Renal cortex interstitium (tissue), 11 donors: ENCODE measurements around the gene SPRING1. TPM values are rescaled to one million over a fixed set of nuclear protein-coding genes. Genes with fewer than 3 reads are reported as not detected.
"Not testable (repeated sequence)": the region's sequence is repeated elsewhere in the genome, so short reads cannot be mapped to it uniquely, and the experiment has no call there.

Source experiments
- DNase-seq, 11 donors: peaks; one replicate each; pipeline ENCODE4 v3.0.0-alpha.2; 2013; ENCODE audit warnings: low read depth in 9 of 11, low spot score in 4 of 11; ENCODE audit errors: extremely low read depth in 1 of 11
- polyA plus RNA-seq, 3 donors: library from polyadenylated mRNA; unstranded; fragments of 120-200 nt; gene quantifications; one replicate each; pipeline ENCODE4 v1.2.1, GENCODE V29; 2013; ENCODE audit not compliant: insufficient read length in 3 of 3

SPRING1 gene
- polyA plus RNA-seq, 3 donors: 29.2 to 32.8 (median 30.3) TPM

GRCh38 chr12:116754783-116755182, 16.9 kb upstream of the SPRING1 start:
- DNase-seq: not testable (repeated sequence)

- DNase-seq: not testable (repeated sequence)
These were observed 16.2 kb upstream of the SPRING1 start for GRCh38 chr12:116754097-116754496.

GRCh38 chr12:116750298-116750697, 12.4 kb upstream of the SPRING1 start:
- DNase-seq: no peak

- DNase-seq: no peak
These were observed 12.0 kb upstream of the SPRING1 start for GRCh38 chr12:116749884-116750283.

GRCh38 chr12:116745554-116745953, 7.7 kb upstream of the SPRING1 start:
- DNase-seq: no peak

- no peak for DNase-seq
These were observed 6.9 kb upstream of the SPRING1 start for GRCh38 chr12:116744766-116745165.

- not testable (repeated sequence) for DNase-seq
These were observed 4.9 kb upstream of the SPRING1 start for GRCh38 chr12:116742787-116743186.

- DNase-seq: no peak
These were observed 1.6 kb upstream of the SPRING1 start for GRCh38 chr12:116739381-116739887.

- no peak for DNase-seq
These were observed 701 bp downstream of the SPRING1 start for GRCh38 chr12:116736962-116737773.

GRCh38 chr12:116735951-116736599, 1.8 kb downstream of the SPRING1 start:
- no peak for DNase-seq

GRCh38 chr12:116735084-116735483, 2.8 kb downstream of the SPRING1 start:
- DNase-seq: no peak

GRCh38 chr12:116734156-116734768, 3.6 kb downstream of the SPRING1 start:
- DNase-seq: no peak

- no peak for DNase-seq
These were observed 6.1 kb downstream of the SPRING1 start for GRCh38 chr12:116731801-116732200.

- no peak for DNase-seq
These were observed 10.0 kb downstream of the SPRING1 start for GRCh38 chr12:116727891-116728290.

- no peak for DNase-seq
These were observed 10.6 kb downstream of the SPRING1 start for GRCh38 chr12:116727261-116727660.

GRCh38 chr12:116726694-116727093, 11.2 kb downstream of the SPRING1 start:
- peak in 2 of 11 donors; percentile 51 to 64 for DNase-seq

- no peak for DNase-seq
These were observed 15.6 kb downstream of the SPRING1 start for GRCh38 chr12:116722245-116722644.

GRCh38 chr12:116719731-116720528, 17.9 kb downstream of the SPRING1 start:
- peak in 3 of 11 donors; percentile 60 to 76 (median 64) for DNase-seq
